Endothelial cell of umbilical vein (primary cell): ENCODE data around the gene TFAP2D. TPM values are rescaled to one million over a fixed set of nuclear protein-coding genes. Genes with fewer than 3 reads are reported as not detected.
A peak's percentile ranks its signal among the peaks of the same experiment; 100 is the strongest.

Source experiments
- BruUV-seq: library from RNA; stranded (reverse); fragments of 400-500 nt; replicated peaks from 2 replicates; lab custom pipeline; 2021; lab: Mats Ljungman, UMichigan
- CTCF ChIA-PET: fragments of 300-600, 350-600 bp; sonication (Branson Sonifier 250); formaldehyde crosslinking; loops from one replicate; lab custom pipeline; 2021; ENCODE audit warnings: antibody characterized with exemption, inconsistent platforms; lab: Charles Lee
- POLR2A ChIA-PET: fragments of 300-600, 350-600 bp; sonication (Branson Sonifier 250); formaldehyde crosslinking; loops from one replicate; lab custom pipeline; 2021; ENCODE audit warnings: antibody characterized with exemption, inconsistent platforms; lab: Charles Lee
- DNase-seq: peaks from one replicate; pipeline ENCODE4 v3.0.0-alpha.2; 2011; ENCODE audit warnings: low read depth, low spot score
- FAIRE-seq: peaks from 2 replicates; lab custom pipeline; 2011; peaks lifted over from hg19 to GRCh38; lab: Jason Lieb, UNC
- H2AFZ ChIP-seq: 2 replicates; pipeline ENCODE4 v1.6.0; 2012; ENCODE audit warnings: low read depth, low read length, control low read depth, inconsistent platforms
- H3K27ac ChIP-seq: 2 replicates; pipeline ENCODE4 v1.5.1; 2011; ENCODE audit warnings: low read depth, mild to moderate bottlenecking, control low read depth, low read length, moderate library complexity; ENCODE audit not compliant: insufficient read depth
- H3K27me3 ChIP-seq, 2 experiments: 2 replicates each; pipeline versions ENCODE4 v1.6.0 to v1.6.1; 2011; ENCODE audit warnings: low read length in 2 of 2, mixed read lengths in 1 of 2; ENCODE audit not compliant: control insufficient read depth in 2 of 2, insufficient read depth in 2 of 2
- H3K36me3 ChIP-seq, 2 experiments: 2 replicates in 1 of 2; 3 replicates in 1 of 2; pipeline ENCODE4 v1.5.1; 2011; ENCODE audit warnings: low read length in 2 of 2, mild to moderate bottlenecking in 1 of 2, moderate library complexity in 1 of 2; ENCODE audit not compliant: control insufficient read depth in 2 of 2, insufficient read depth in 2 of 2; ENCODE audit errors: extremely low read depth in 1 of 2
- H3K4me1 ChIP-seq: 3 replicates; pipeline ENCODE4 v1.5.1; 2011; ENCODE audit warnings: mild to moderate bottlenecking, low read length; ENCODE audit not compliant: control insufficient read depth, insufficient read depth; ENCODE audit errors: extremely low read depth
- H3K4me2 ChIP-seq: 2 replicates; pipeline ENCODE4 v1.6.1; 2011; ENCODE audit warnings: low read length, control low read depth, mixed read lengths; ENCODE audit not compliant: insufficient read depth
- H3K4me3 ChIP-seq, 3 experiments: fragments of 200-600 bp in 1 of 3; sonication (generic), shearing (Covaris generic) in 1 of 3; replicated peaks in 1 of 3; 2 replicates each; pipeline ENCODE4 v1.5.1; 2011 to 2016; ENCODE audit warnings: control low read depth in 3 of 3, low read length in 3 of 3, mild to moderate bottlenecking in 2 of 3, inconsistent platforms in 1 of 3, low read depth in 1 of 3, moderate library complexity in 1 of 3; ENCODE audit not compliant: insufficient read depth in 1 of 3
- H3K79me2 ChIP-seq: 2 replicates; pipeline ENCODE4 v1.6.0; 2012; ENCODE audit warnings: low read length, inconsistent platforms; ENCODE audit not compliant: control insufficient read depth, insufficient read depth
- H3K9ac ChIP-seq: replicated peaks from 2 replicates; pipeline ENCODE3; 2011; ENCODE audit warnings: low read length, control low read depth; ENCODE audit not compliant: insufficient read depth; ENCODE audit errors: extremely low read depth
- H3K9me1 ChIP-seq: replicated peaks from 3 replicates; pipeline ENCODE4 v1.6.0; 2011; ENCODE audit warnings: mild to moderate bottlenecking, low read length; ENCODE audit not compliant: control insufficient read depth, insufficient read depth; ENCODE audit errors: extremely low read depth
- H3K9me3 ChIP-seq: replicated peaks from 2 replicates; pipeline ENCODE4 v1.5.1; 2012; ENCODE audit warnings: low read length, inconsistent platforms; ENCODE audit not compliant: control insufficient read depth, insufficient read depth
- H4K20me1 ChIP-seq: replicated peaks from 2 replicates; pipeline ENCODE3; 2011; ENCODE audit warnings: mild to moderate bottlenecking, low read length; ENCODE audit not compliant: control insufficient read depth, insufficient read depth; ENCODE audit errors: extremely low read depth
- FOS ChIP-seq: IDR thresholded peaks from 2 replicates; pipeline ENCODE4 v1.6.1; 2011; ENCODE audit warnings: mild to moderate bottlenecking, low read length, moderate library complexity, borderline replicate concordance; ENCODE audit not compliant: insufficient read depth
- GATA2 ChIP-seq: IDR thresholded peaks from 2 replicates; pipeline ENCODE4 v1.7.0; 2011; ENCODE audit warnings: low read depth, mild to moderate bottlenecking, moderate library complexity, mixed read lengths, low read length; ENCODE audit not compliant: insufficient read length, insufficient read depth
- JUN ChIP-seq: IDR thresholded peaks from 2 replicates; pipeline ENCODE4 v1.6.1; 2011; ENCODE audit warnings: borderline replicate concordance, low read depth; ENCODE audit not compliant: insufficient read length, insufficient read depth
- MYC ChIP-seq: IDR thresholded peaks from one replicate; pipeline ENCODE4 v1.6.1; 2011; ENCODE audit warnings: mild to moderate bottlenecking, low read depth, low read length
- POLR2A ChIP-seq: IDR thresholded peaks from 2 replicates; pipeline ENCODE4 v1.6.1; 2012; ENCODE audit warnings: low read depth, mild to moderate bottlenecking, control low read depth, low read length
- POLR2AphosphoS5 ChIP-seq: IDR thresholded peaks from 2 replicates; pipeline ENCODE4 v1.6.1; 2012; ENCODE audit warnings: low read depth, mild to moderate bottlenecking, control low read depth, low read length, moderate library complexity; ENCODE audit not compliant: insufficient read depth
- dilution Hi-C: fragments of 300-500 bp; cut with MboI; formaldehyde crosslinking; loops from one replicate; pipeline ENCODE4 v1.15.0; 2019; ENCODE audit warnings: low sequenced_read_pairs; ENCODE audit not compliant: extremely low pct_ligation_motif_present
- intact Hi-C: fragments of 100-400 bp; cut with micrococcal nuclease; formaldehyde crosslinking; loops from one replicate; pipeline ENCODE4 v1.10.0; 2022
- polyA plus RNA-seq, 4 experiments: library from polyadenylated mRNA; depleted of rRNA in 3 of 4; stranded (reverse) in 3 of 4; unstranded in 1 of 4; fragments of >200 nt; gene quantifications; 2 replicates each; pipeline versions ENCODE4 v1.2.1 to v1.2.3, GENCODE V29; 2011 to 2012; ENCODE audit warnings: missing spikeins in 1 of 4
- total RNA-seq: library from RNA; stranded (reverse); gene quantifications from 2 replicates; pipeline ENCODE4 v1.2.3, GENCODE V29; 2021
- TF ChIP-seq, protein P1 (sequence below), 2 donors: IDR thresholded peaks; 1 replicate in 1 of 2; 2 replicates in 1 of 2; pipeline ENCODE4 v1.5.1; 2011; ENCODE audit warnings: low read length in 2 of 2, mild to moderate bottlenecking in 2 of 2, moderate library complexity in 2 of 2, control low read depth in 1 of 2, inconsistent platforms in 1 of 2, low read depth in 1 of 2; ENCODE audit not compliant: insufficient read depth in 1 of 2; ENCODE audit errors: extremely low read depth in 1 of 2
- TF ChIP-seq, protein P2 (sequence below): IDR thresholded peaks from 2 replicates; pipeline ENCODE4 v1.6.1; 2011; ENCODE audit not compliant: insufficient read depth, insufficient read length

Gene TFAP2D
- total and polyA plus RNA-seq, 2 donors (not counting 3 experiments of a cell fraction or from before 2014, with no cell fraction given), result not detected

DNA sequence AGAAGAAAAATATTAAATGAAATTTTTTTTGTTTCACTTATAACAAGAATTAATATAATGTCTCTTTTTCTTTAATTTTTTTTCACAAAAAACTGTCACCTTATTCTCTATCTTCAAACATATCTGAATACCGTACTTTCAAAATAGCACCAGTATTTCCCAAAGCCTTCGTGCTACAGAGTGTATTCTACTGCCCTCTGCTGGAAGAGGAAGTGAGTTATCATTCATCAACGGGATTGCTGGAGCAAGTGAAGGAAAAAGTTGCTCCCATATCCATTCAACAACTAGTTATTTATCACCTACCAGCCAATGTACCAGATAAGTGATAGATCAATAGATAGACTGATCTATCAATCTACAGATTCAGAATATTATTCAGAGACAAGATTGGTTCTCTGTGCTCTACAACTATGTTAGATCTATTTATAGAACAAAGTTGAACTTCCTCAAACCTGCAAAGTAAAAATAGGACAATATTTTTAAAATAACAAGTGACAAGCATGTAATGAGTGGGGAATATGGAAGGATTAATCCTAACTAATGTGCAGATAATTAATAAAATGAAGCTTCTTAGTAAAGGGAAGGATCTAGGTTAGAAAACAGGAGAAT, 78.7 kb downstream of the TFAP2D start:
- no peaks in the 10 kb centered on the region for H3K79me2 ChIP-seq
- TF ChIP-seq JUN, result no peak
- TF ChIP-seq MYC, result no peak
- TF ChIP-seq POLR2A, result no peak
- TF ChIP-seq FOS, result no peak
- TF ChIP-seq, protein P1, sequence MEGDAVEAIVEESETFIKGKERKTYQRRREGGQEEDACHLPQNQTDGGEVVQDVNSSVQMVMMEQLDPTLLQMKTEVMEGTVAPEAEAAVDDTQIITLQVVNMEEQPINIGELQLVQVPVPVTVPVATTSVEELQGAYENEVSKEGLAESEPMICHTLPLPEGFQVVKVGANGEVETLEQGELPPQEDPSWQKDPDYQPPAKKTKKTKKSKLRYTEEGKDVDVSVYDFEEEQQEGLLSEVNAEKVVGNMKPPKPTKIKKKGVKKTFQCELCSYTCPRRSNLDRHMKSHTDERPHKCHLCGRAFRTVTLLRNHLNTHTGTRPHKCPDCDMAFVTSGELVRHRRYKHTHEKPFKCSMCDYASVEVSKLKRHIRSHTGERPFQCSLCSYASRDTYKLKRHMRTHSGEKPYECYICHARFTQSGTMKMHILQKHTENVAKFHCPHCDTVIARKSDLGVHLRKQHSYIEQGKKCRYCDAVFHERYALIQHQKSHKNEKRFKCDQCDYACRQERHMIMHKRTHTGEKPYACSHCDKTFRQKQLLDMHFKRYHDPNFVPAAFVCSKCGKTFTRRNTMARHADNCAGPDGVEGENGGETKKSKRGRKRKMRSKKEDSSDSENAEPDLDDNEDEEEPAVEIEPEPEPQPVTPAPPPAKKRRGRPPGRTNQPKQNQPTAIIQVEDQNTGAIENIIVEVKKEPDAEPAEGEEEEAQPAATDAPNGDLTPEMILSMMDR (IDR thresholded peaks at IDR 0.05; ENCODE audit: extremely low read depth in 1 of 2, insufficient read depth in 1 of 2, low read depth in 1 of 2, low read length in 2 of 2), result peak; percentile 46 to 54
- no peaks in the 10 kb centered on the region for H4K20me1 ChIP-seq
- no peak overlapping the region for H2AFZ ChIP-seq
- BruUV-seq, result no TSS peak
- no peak overlapping the region for H3K4me3 ChIP-seq
- FAIRE-seq (peak; percentile 63), DNase-seq (peak; percentile 50)
- POLR2A ChIA-PET, result no interaction called here
- no peak overlapping the region for H3K4me2 ChIP-seq
- no peaks in the 10 kb centered on the region for H3K27me3 ChIP-seq
- intact Hi-C loops (loop anchor here (1.0 kb wide), 2 partner anchors 136 to 664 kb away; no protein-coding TSS in a partner anchor), dilution Hi-C loops (no loop called here)
- H3K9me3 ChIP-seq, result no peaks in the 10 kb centered on the region
- H3K36me3 ChIP-seq, result no peaks in the 10 kb centered on the region
- H3K27ac ChIP-seq, result no peak overlapping the region
- CTCF ChIA-PET, result no interaction called here
- no peaks in the 10 kb centered on the region for H3K9me1 ChIP-seq
- no peaks in the 10 kb centered on the region for H3K4me1 ChIP-seq
- H3K9ac ChIP-seq, result no peak overlapping the region

GRCh38 chr6:50792771-50793170, 79.4 kb downstream of the TFAP2D start:
- no peak for FAIRE-seq
- intact Hi-C loops, result loop anchor here (1.0 kb wide), 2 partner anchors 136 to 664 kb away; no protein-coding TSS in a partner anchor
- Histone ChIP-seq H3K36me3 (no peaks in the 10 kb centered on the region), H3K9ac (no peak overlapping the region), H4K20me1 (no peaks in the 10 kb centered on the region), H2AFZ (no peak overlapping the region), H3K27me3 (no peaks in the 10 kb centered on the region), H3K4me2 (no peak overlapping the region), H3K9me1 (no peaks in the 10 kb centered on the region), H3K4me1 (no peaks in the 10 kb centered on the region), H3K4me3 (no peak overlapping the region), H3K27ac (no peak overlapping the region), H3K9me3 (no peaks in the 10 kb centered on the region), H3K79me2 (no peaks in the 10 kb centered on the region)
- CTCF ChIA-PET, result interaction anchor here (2.3 kb wide), 1 partner anchor 664 kb away, joined by 8 read pairs; no protein-coding TSS in a partner anchor
- DNase-seq, result no peak
- POLR2A ChIA-PET, result no interaction called here
- dilution Hi-C loops, result no loop called here
- TF ChIP-seq, protein P2, sequence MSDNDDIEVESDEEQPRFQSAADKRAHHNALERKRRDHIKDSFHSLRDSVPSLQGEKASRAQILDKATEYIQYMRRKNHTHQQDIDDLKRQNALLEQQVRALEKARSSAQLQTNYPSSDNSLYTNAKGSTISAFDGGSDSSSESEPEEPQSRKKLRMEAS, result no peak
- TF ChIP-seq GATA2, result no peak
- no peak for TF ChIP-seq POLR2AphosphoS5
- TF ChIP-seq JUN, result no peak
- BruUV-seq, result no TSS peak
